Measurements from ENCODE around the gene SLC28A2. TPM values are rescaled to one million over a fixed set of nuclear protein-coding genes. Genes with fewer than 3 reads are reported as not detected.
A peak's percentile ranks its signal among the peaks of the same experiment; 100 is the strongest.
"Not testable (repeated sequence)": the region's sequence is repeated elsewhere in the genome, so short reads cannot be mapped to it uniquely, and the experiment has no call there.

SLC28A2 gene
- polyA plus RNA-seq, 3 donors = not detected

- no peak overlapping the region for H3K27ac Mint-ChIP-seq
- peaks cover 0 to 2% (median 0%) of the 10 kb centered on the region in 3 donors for H3K27me3 Mint-ChIP-seq (ENCODE audit: low read depth in 3 of 3)
- H3K27ac ChIP-seq (ENCODE audit: low read depth in 1 of 2, low read length in 2 of 2) = no peak overlapping the region
These were observed 1.3 kb downstream of the SLC28A2 start for GRCh38 chr15:45253330-45253729.

GRCh38 chr15:45254405-45254804, 2.4 kb downstream of the SLC28A2 start:
- intact Hi-C loops (cut with micrococcal nuclease) = no loop called here
- no peak overlapping the region for H3K4me3 ChIP-seq (replicated peaks in 1 of 3; ENCODE audit: low read depth in 2 of 3, low read length in 3 of 3)
- Mint-ChIP-seq H3K4me1 (no peaks in the 10 kb centered on the region), H3K9me3 (peaks cover 3 to 20% (median 9%) of the 10 kb centered on the region in 7 donors), H3K4me3 (no peak overlapping the region), H3K27ac (no peak overlapping the region), H3K36me3 (no peaks in the 10 kb centered on the region), H3K27me3 (ENCODE audit: low read depth in 3 of 3) (peaks cover 0 to 2% (median 0%) of the 10 kb centered on the region in 3 donors)
- no peak overlapping the region for H2AFZ ChIP-seq (ENCODE audit: insufficient read depth, low read depth, low read length, poor library complexity, severe bottlenecking)
- no peak for TF ChIP-seq CTCF (IDR thresholded peaks at IDR 0.05)
- WGBS (ENCODE audit: insufficient coverage) = no CpG with 5 or more reads among the region's 1 CpG
- no peaks in the 10 kb centered on the region for H4K20me1 ChIP-seq (ENCODE audit: insufficient read depth, low read length)
- H3K4me2 ChIP-seq (replicated peaks; ENCODE audit: extremely low read depth, low read length, poor library complexity, severe bottlenecking) = no peak overlapping the region
- H3K36me3 ChIP-seq (replicated peaks in 1 of 2; ENCODE audit: control insufficient read depth in 1 of 2, insufficient read depth in 2 of 2, low read length in 2 of 2) = no peaks in the 10 kb centered on the region
- DNase-seq = no peak
- H3K27ac ChIP-seq (ENCODE audit: low read depth in 1 of 2, low read length in 2 of 2) = no peak overlapping the region
- no peak overlapping the region for H3K9ac ChIP-seq (ENCODE audit: insufficient read depth, low read length, poor library complexity, severe bottlenecking)
- no peaks in the 10 kb centered on the region for H3K79me2 ChIP-seq (ENCODE audit: insufficient read depth, low read length)
- no peaks in the 10 kb centered on the region for H3K27me3 ChIP-seq (ENCODE audit: control insufficient read depth in 2 of 2, insufficient read depth in 2 of 2, low read length in 2 of 2)
- H3K4me1 ChIP-seq (ENCODE audit: control insufficient read depth in 1 of 2, insufficient read depth in 2 of 2, low read length in 2 of 2) = no peaks in the 10 kb centered on the region
- H3K9me3 ChIP-seq (replicated peaks in 1 of 2; ENCODE audit: control insufficient read depth in 1 of 2, insufficient read depth in 1 of 2, low read length in 2 of 2) = peaks cover 0 to 11% of the 10 kb centered on the region in 2 donors

More at GRCh38 chr15:45253330-45253729, 1.3 kb downstream of the SLC28A2 start:
- Mint-ChIP-seq H3K4me3 (no peak overlapping the region), H3K4me1 (no peaks in the 10 kb centered on the region), H3K36me3 (no peaks in the 10 kb centered on the region), H3K9me3 (peaks cover 3 to 21% (median 16%) of the 10 kb centered on the region in 7 donors)
- Histone ChIP-seq H2AFZ (ENCODE audit: insufficient read depth, low read depth, low read length, poor library complexity, severe bottlenecking) (no peak overlapping the region), H3K4me1 (ENCODE audit: control insufficient read depth in 1 of 2, insufficient read depth in 2 of 2, low read length in 2 of 2) (no peaks in the 10 kb centered on the region), H3K9me3 (replicated peaks in 1 of 2; ENCODE audit: control insufficient read depth in 1 of 2, insufficient read depth in 1 of 2, low read length in 2 of 2) (peaks cover 0 to 12% of the 10 kb centered on the region in 2 donors), H3K27me3 (ENCODE audit: control insufficient read depth in 2 of 2, insufficient read depth in 2 of 2, low read length in 2 of 2) (no peaks in the 10 kb centered on the region), H4K20me1 (ENCODE audit: insufficient read depth, low read length) (no peaks in the 10 kb centered on the region), H3K4me3 (replicated peaks in 1 of 3; ENCODE audit: low read depth in 2 of 3, low read length in 3 of 3) (no peak overlapping the region), H3K36me3 (replicated peaks in 1 of 2; ENCODE audit: control insufficient read depth in 1 of 2, insufficient read depth in 2 of 2, low read length in 2 of 2) (no peaks in the 10 kb centered on the region), H3K79me2 (ENCODE audit: insufficient read depth, low read length) (no peaks in the 10 kb centered on the region), H3K4me2 (replicated peaks; ENCODE audit: extremely low read depth, low read length, poor library complexity, severe bottlenecking) (no peak overlapping the region), H3K9ac (ENCODE audit: insufficient read depth, low read length, poor library complexity, severe bottlenecking) (no peak overlapping the region)
- intact Hi-C loops (cut with micrococcal nuclease) = no loop called here
- TF ChIP-seq CTCF (IDR thresholded peaks at IDR 0.05) = peak; percentile 15
- DNase-seq = no peak
- 100% methylated on average over 1 of the region's 2 CpGs for WGBS (ENCODE audit: insufficient coverage)

GRCh38 chr15:45254824-45255223, 2.8 kb downstream of the SLC28A2 start:
- H2AFZ ChIP-seq (ENCODE audit: insufficient read depth, low read depth, low read length, poor library complexity, severe bottlenecking); H3K27ac ChIP-seq (ENCODE audit: low read depth in 1 of 2, low read length in 2 of 2); H3K79me2 ChIP-seq (ENCODE audit: insufficient read depth, low read length); H3K4me2 ChIP-seq (replicated peaks; ENCODE audit: extremely low read depth, low read length, poor library complexity, severe bottlenecking); H3K27me3 ChIP-seq (ENCODE audit: control insufficient read depth in 2 of 2, insufficient read depth in 2 of 2, low read length in 2 of 2); H3K4me1 ChIP-seq (ENCODE audit: control insufficient read depth in 1 of 2, insufficient read depth in 2 of 2, low read length in 2 of 2); H3K4me1 Mint-ChIP-seq; intact Hi-C loops (cut with micrococcal nuclease); H3K4me3 Mint-ChIP-seq; H3K9ac ChIP-seq (ENCODE audit: insufficient read depth, low read length, poor library complexity, severe bottlenecking); H3K36me3 Mint-ChIP-seq; H3K27ac Mint-ChIP-seq; DNase-seq; H3K27me3 Mint-ChIP-seq (ENCODE audit: low read depth in 3 of 3); H3K4me3 ChIP-seq (replicated peaks in 1 of 3; ENCODE audit: low read depth in 2 of 3, low read length in 3 of 3); H3K36me3 ChIP-seq (replicated peaks in 1 of 2; ENCODE audit: control insufficient read depth in 1 of 2, insufficient read depth in 2 of 2, low read length in 2 of 2); H3K9me3 ChIP-seq (replicated peaks in 1 of 2; ENCODE audit: control insufficient read depth in 1 of 2, insufficient read depth in 1 of 2, low read length in 2 of 2); H4K20me1 ChIP-seq (ENCODE audit: insufficient read depth, low read length): not testable (repeated sequence)
- WGBS (ENCODE audit: insufficient coverage) = 85% methylated on average over 5 of the region's 6 CpGs
- H3K9me3 Mint-ChIP-seq = peaks cover 3 to 19% (median 8%) of the 10 kb centered on the region in 7 donors
